ENCODE data around the gene SMPD1.

DNA sequence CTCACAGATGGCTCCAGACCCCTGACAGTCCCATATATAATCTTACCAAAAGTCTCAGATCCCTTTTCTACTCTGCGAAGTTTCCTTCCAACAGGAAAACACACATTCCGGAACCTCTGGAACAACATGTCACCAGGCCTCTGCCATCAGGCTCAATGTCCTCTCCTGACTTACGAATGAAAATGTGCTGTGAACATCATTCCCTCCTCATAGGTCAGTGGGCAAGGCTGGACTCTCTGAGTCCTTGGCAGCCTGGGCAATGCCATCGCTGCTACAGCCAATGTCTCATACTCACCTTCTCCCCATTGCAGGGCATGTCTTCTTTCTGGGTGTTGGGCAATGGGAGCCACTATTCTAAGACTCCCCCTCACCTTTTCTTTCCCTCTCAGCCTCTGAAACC, 52.2 kb downstream of the SMPD1 start:
- TF ChIP-seq CTCF (conservative IDR thresholded peaks at IDR 0.05 in 1 of 2, IDR thresholded peaks at IDR 0.05 in 1 of 2; ENCODE audit: low read depth in 1 of 2, low read length in 2 of 2) (no peak), EZH2 (IDR thresholded peaks at IDR 0.05; ENCODE audit: low read length, missing control alignments) (no peak)
